Panc1 (cell line): Measurements from ENCODE around the gene CD46. TPM values are rescaled to one million over a fixed set of nuclear protein-coding genes. Genes with fewer than 3 reads are reported as not detected.

ENCODE experiments used
- ATAC-seq: fragments of 200-7000 bp; cut with Tn5 transposase; 2 replicates; pipeline ENCODE4 v1.9.1; 2020; ENCODE audit warnings: mild to moderate bottlenecking, moderate library complexity
- BruUV-seq: library from RNA; stranded (reverse); fragments of 400-500 nt; replicated peaks from 2 replicates; lab custom pipeline; 2021; lab: Mats Ljungman, UMichigan
- CTCF ChIA-PET: fragments of 300-600 bp; sonication (Branson Sonifier 250); formaldehyde crosslinking; loops from one replicate; lab custom pipeline; 2022; ENCODE audit warnings: antibody characterized with exemption; lab: Charles Lee
- POLR2A ChIA-PET: fragments of 300-600 bp; sonication (Branson Sonifier 250); formaldehyde crosslinking; loops from one replicate; lab custom pipeline; 2022; ENCODE audit warnings: antibody characterized with exemption; lab: Charles Lee
- DNase-seq: peaks from one replicate; pipeline ENCODE4 v3.0.0-alpha.2; 2010; ENCODE audit warnings: low read depth, low spot score
- H3K27ac ChIP-seq: 2 replicates; pipeline ENCODE4 v1.5.1; 2011; ENCODE audit warnings: mild to moderate bottlenecking, low read length, inconsistent platforms
- H3K27me3 ChIP-seq: fragments of 200-500 bp; sonication (Bioruptor generic); 2 replicates; pipeline ENCODE4 v1.6.0; 2014; ENCODE audit warnings: low read length, inconsistent platforms; ENCODE audit not compliant: control insufficient read depth, insufficient read depth
- H3K36me3 ChIP-seq: fragments of 200-500 bp; sonication (Bioruptor generic); 2 replicates; pipeline ENCODE4 v1.5.1; 2014; ENCODE audit warnings: inconsistent platforms, mild to moderate bottlenecking, low read length, moderate library complexity; ENCODE audit not compliant: control insufficient read depth, insufficient read depth
- H3K4me1 ChIP-seq: 2 replicates; pipeline ENCODE4 v1.5.1; 2011; ENCODE audit warnings: inconsistent platforms, mild to moderate bottlenecking, low read length, moderate library complexity; ENCODE audit not compliant: control insufficient read depth, insufficient read depth
- H3K4me3 ChIP-seq, 2 experiments: 2 replicates each; pipeline ENCODE4 v1.5.1; 2011 to 2012; ENCODE audit warnings: low read depth in 2 of 2, low read length in 2 of 2, mild to moderate bottlenecking in 2 of 2, inconsistent platforms in 1 of 2, moderate library complexity in 1 of 2
- H3K9me3 ChIP-seq: fragments of 200-500 bp; sonication (Bioruptor generic); 2 replicates; pipeline ENCODE4 v1.5.1; 2014; ENCODE audit warnings: low read depth, mild to moderate bottlenecking, inconsistent platforms, low read length, moderate library complexity; ENCODE audit not compliant: control insufficient read depth, insufficient read depth
- CTCF ChIP-seq: fragments of 450-650 bp; IDR thresholded peaks from 2 replicates; pipeline ENCODE4 v1.5.1; 2017; ENCODE audit warnings: mild to moderate bottlenecking
- POLR2AphosphoS5 ChIP-seq: IDR thresholded peaks from 2 replicates; pipeline ENCODE4 v1.6.1; 2012; ENCODE audit warnings: mild to moderate bottlenecking, low read depth, low read length, moderate library complexity
- REST ChIP-seq, 2 experiments: IDR thresholded peaks; 2 replicates each; pipeline ENCODE4 v1.6.1; 2011 to 2012; ENCODE audit warnings: low read depth in 2 of 2, control low read depth in 1 of 2, low read length in 1 of 2, mild to moderate bottlenecking in 1 of 2, moderate library complexity in 1 of 2; ENCODE audit not compliant: insufficient read depth in 1 of 2
- SIN3A ChIP-seq: IDR thresholded peaks from 2 replicates; pipeline ENCODE4 v1.6.1; 2012; ENCODE audit warnings: low read depth, mild to moderate bottlenecking, low read length, moderate library complexity, borderline replicate concordance; ENCODE audit not compliant: insufficient read depth
- TCF7L2 ChIP-seq: IDR thresholded peaks from 2 replicates; pipeline ENCODE4 v1.6.1; 2011; ENCODE audit warnings: mild to moderate bottlenecking, low read depth, low read length, inconsistent platforms
- in situ Hi-C: cut with HindIII; loops from 2 replicates; pipeline ENCODE4 v1.10.0; 2016; ENCODE audit warnings: low sequenced_read_pairs, low pct_unique_long_range_greater_than_20kb
- intact Hi-C: fragments of 100-400 bp; cut with micrococcal nuclease; formaldehyde crosslinking; loops from one replicate; pipeline ENCODE4 v1.10.0; 2022; ENCODE audit not compliant: unreplicated experiment
- total RNA-seq: library from RNA; stranded (reverse); gene quantifications from one replicate; pipeline ENCODE4 v1.2.1, GENCODE V29; 2021; ENCODE audit not compliant: unreplicated experiment

Gene CD46
- total RNA-seq, 1 experiment from 2014 or later: 128 TPM

- Histone ChIP-seq H3K27me3 (no peaks in the 10 kb centered on the region), H3K27ac (no peak overlapping the region), H3K9me3 (no peaks in the 10 kb centered on the region), H3K36me3 (no peaks in the 10 kb centered on the region), H3K4me1 (no peaks in the 10 kb centered on the region), H3K4me3 (no peak overlapping the region)
- BruUV-seq: no TSS peak
- in situ Hi-C loops (no loop called here), intact Hi-C loops (no loop called here)
- DNase-seq: no peak
- CTCF ChIA-PET: no interaction called here
- TF ChIP-seq TCF7L2 (no peak), CTCF (no peak), POLR2AphosphoS5 (no peak), REST (IDR thresholded peaks at IDR 0.05; ENCODE audit: insufficient read depth in 1 of 2, low read depth in 2 of 2, low read length in 1 of 2) (no peak), SIN3A (no peak)
- POLR2A ChIA-PET: no interaction called here
- ATAC-seq: no peak
Measured at GRCh38 chr1:207814469-207814868, 62.6 kb downstream of the CD46 start.

- intact Hi-C loops (no loop called here), in situ Hi-C loops (no loop called here)
- H3K4me1 ChIP-seq: no peaks in the 10 kb centered on the region
- H3K4me3 ChIP-seq: no peak overlapping the region
- H3K36me3 ChIP-seq: no peaks in the 10 kb centered on the region
- no peak overlapping the region for H3K27ac ChIP-seq
- ATAC-seq (no peak), DNase-seq (no peak)
- POLR2A ChIA-PET: no interaction called here
- H3K9me3 ChIP-seq: no peaks in the 10 kb centered on the region
- CTCF ChIA-PET: no interaction called here
- BruUV-seq: no TSS peak
- TF ChIP-seq TCF7L2: no peak
- no peak for TF ChIP-seq REST (IDR thresholded peaks at IDR 0.05; ENCODE audit: insufficient read depth in 1 of 2, low read depth in 2 of 2, low read length in 1 of 2)
- no peak for TF ChIP-seq POLR2AphosphoS5
- TF ChIP-seq SIN3A: no peak
- TF ChIP-seq CTCF: no peak
- H3K27me3 ChIP-seq: no peaks in the 10 kb centered on the region
Measured at GRCh38 chr1:207815466-207815865, 63.6 kb downstream of the CD46 start.
